ENCODE data around the gene NRIP2. TPM values are rescaled to one million over a fixed set of nuclear protein-coding genes. Genes with fewer than 3 reads are reported as not detected.

NRIP2 gene
- total RNA-seq, 4 donors from 2014 or later, result 1.3 to 5.2 (median 2.0) TPM; not detected in 1

GRCh38 chr12:2776129-2776806 lies 58.6 kb downstream of the NRIP2 start:
- no peak for TF ChIP-seq POLR2A (IDR thresholded peaks at IDR 0.05)
- TF ChIP-seq, protein P1, sequence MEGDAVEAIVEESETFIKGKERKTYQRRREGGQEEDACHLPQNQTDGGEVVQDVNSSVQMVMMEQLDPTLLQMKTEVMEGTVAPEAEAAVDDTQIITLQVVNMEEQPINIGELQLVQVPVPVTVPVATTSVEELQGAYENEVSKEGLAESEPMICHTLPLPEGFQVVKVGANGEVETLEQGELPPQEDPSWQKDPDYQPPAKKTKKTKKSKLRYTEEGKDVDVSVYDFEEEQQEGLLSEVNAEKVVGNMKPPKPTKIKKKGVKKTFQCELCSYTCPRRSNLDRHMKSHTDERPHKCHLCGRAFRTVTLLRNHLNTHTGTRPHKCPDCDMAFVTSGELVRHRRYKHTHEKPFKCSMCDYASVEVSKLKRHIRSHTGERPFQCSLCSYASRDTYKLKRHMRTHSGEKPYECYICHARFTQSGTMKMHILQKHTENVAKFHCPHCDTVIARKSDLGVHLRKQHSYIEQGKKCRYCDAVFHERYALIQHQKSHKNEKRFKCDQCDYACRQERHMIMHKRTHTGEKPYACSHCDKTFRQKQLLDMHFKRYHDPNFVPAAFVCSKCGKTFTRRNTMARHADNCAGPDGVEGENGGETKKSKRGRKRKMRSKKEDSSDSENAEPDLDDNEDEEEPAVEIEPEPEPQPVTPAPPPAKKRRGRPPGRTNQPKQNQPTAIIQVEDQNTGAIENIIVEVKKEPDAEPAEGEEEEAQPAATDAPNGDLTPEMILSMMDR (IDR thresholded peaks at IDR 0.05 in 4 of 5, conservative IDR thresholded peaks at IDR 0.05 in 1 of 5), result no peak
- H3K4me1 ChIP-seq, result no peaks in the 10 kb centered on the region
- ATAC-seq, result no peak
- H3K27me3 ChIP-seq, result no peaks in the 10 kb centered on the region
- no peak overlapping the region for H3K27ac ChIP-seq
- H3K36me3 ChIP-seq, result no peaks in the 10 kb centered on the region
- in situ Hi-C loops (cut with MboI; ENCODE audit: low sequenced_read_pairs in 4 of 4), result loop anchor here in 1 of 4 donors (25.0 kb wide), 1 partner anchor 1139 kb away; the partner anchor contains the start of gene WNT5B
- intact Hi-C loops (cut with DNase I; ENCODE audit: low total_unique reads), result no loop called here
- no peak for DNase-seq
- no peak overlapping the region for H3K4me3 ChIP-seq
- no peaks in the 10 kb centered on the region for H3K9me3 ChIP-seq

GRCh38 chr12:2775431-2775830 lies 59.4 kb downstream of the NRIP2 start:
- H3K4me3 ChIP-seq, result no peak overlapping the region
- no peaks in the 10 kb centered on the region for H3K9me3 ChIP-seq
- H3K36me3 ChIP-seq, result no peaks in the 10 kb centered on the region
- ATAC-seq (no peak), DNase-seq (no peak)
- no peaks in the 10 kb centered on the region for H3K27me3 ChIP-seq
- intact Hi-C loops (cut with DNase I; ENCODE audit: low total_unique reads), result no loop called here
- no peak overlapping the region for H3K27ac ChIP-seq
- in situ Hi-C loops (cut with MboI; ENCODE audit: low sequenced_read_pairs in 4 of 4), result loop anchor here in 1 of 4 donors (25.0 kb wide), 1 partner anchor 1138 kb away; the partner anchor contains the start of gene WNT5B
- H3K4me1 ChIP-seq, result no peaks in the 10 kb centered on the region
- no peak for TF ChIP-seq POLR2A (IDR thresholded peaks at IDR 0.05)
- TF ChIP-seq, protein P1 (IDR thresholded peaks at IDR 0.05 in 4 of 5, conservative IDR thresholded peaks at IDR 0.05 in 1 of 5), result no peak

Other genes with a start within 250 kb of the NRIP2 start
- 10 to 100 TPM; 41.9 to 96.0 (median 53.0) TPM for gene FKBP4, start 40.1 kb downstream of the NRIP2 start, total RNA-seq
- 1 to 10 TPM; 5.1 to 7.2 (median 5.9) TPM for gene ITFG2, start 22.4 kb downstream of the NRIP2 start, total RNA-seq
- under 1 TPM in 1 of 4 donors, not detected in 3; 0.68 TPM for gene TEX52, start 22.0 kb upstream of the NRIP2 start, total RNA-seq
- gene FOXM1, start 42.1 kb upstream of the NRIP2 start, total RNA-seq, result 1 to 10 TPM in 1 of 4 donors, under 1 TPM in 1, not detected in 2; 0.95 to 1.1 TPM
- gene RHNO1, start 42.2 kb upstream of the NRIP2 start, total RNA-seq, result 10 to 100 TPM in 1 of 4 donors, 1 to 10 TPM in 3; 4.9 to 11.8 (median 6.7) TPM
- gene TULP3, start 55.9 kb upstream of the NRIP2 start, total RNA-seq, result 10 to 100 TPM in 2 of 4 donors, 1 to 10 TPM in 2; 2.8 to 15.8 (median 11.2) TPM
- gene TEAD4, start 124.4 kb upstream of the NRIP2 start, total RNA-seq, result 100 to 1,000 TPM in 2 of 4 donors, 10 to 100 TPM in 2; 91.1 to 201 (median 122) TPM
- 1 to 10 TPM; 4.7 to 9.4 (median 7.4) TPM for gene TSPAN9, start 242.3 kb upstream of the NRIP2 start, total RNA-seq

All from gastrocnemius medialis (tissue), 4 donors.